ENCODE data around the gene MED31.
"Not testable (repeated sequence)": the region's sequence is repeated elsewhere in the genome, so short reads cannot be mapped to it uniquely, and the experiment has no call there.

The MED31 gene

DNA sequence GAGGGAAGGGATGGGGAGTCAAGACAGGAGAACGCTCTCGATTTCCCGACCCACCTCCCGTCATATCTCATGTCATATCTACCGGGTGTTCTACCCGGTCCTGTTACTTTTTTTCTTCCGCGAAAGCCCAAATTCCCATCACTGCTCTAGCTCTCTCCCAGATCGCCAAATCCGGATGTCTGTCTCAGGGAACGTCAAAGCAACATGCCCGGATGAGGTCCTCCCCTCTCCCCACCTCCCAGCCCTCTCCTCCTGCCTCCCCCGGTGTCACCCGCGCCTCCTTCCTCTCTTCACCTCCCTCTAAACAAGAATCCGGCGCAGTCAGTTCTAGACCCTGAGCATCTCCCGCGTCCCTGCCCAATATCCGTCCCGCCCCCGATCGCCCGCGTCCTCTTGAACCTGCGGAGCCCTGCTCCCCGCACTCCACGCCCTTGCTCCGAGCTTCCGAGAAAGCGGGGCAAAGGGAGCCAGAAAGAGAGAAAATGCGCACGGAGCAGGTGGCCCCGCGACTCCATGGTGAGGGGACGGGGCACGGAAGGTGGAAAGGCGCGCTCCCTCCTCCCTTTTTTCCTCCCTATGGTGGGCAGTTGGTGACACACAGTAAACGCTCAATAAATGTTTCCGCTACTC is 4.4 kb upstream of the MED31 start:
- DNase-seq (ENCODE audit: low read depth), result not testable (repeated sequence)

DNA sequence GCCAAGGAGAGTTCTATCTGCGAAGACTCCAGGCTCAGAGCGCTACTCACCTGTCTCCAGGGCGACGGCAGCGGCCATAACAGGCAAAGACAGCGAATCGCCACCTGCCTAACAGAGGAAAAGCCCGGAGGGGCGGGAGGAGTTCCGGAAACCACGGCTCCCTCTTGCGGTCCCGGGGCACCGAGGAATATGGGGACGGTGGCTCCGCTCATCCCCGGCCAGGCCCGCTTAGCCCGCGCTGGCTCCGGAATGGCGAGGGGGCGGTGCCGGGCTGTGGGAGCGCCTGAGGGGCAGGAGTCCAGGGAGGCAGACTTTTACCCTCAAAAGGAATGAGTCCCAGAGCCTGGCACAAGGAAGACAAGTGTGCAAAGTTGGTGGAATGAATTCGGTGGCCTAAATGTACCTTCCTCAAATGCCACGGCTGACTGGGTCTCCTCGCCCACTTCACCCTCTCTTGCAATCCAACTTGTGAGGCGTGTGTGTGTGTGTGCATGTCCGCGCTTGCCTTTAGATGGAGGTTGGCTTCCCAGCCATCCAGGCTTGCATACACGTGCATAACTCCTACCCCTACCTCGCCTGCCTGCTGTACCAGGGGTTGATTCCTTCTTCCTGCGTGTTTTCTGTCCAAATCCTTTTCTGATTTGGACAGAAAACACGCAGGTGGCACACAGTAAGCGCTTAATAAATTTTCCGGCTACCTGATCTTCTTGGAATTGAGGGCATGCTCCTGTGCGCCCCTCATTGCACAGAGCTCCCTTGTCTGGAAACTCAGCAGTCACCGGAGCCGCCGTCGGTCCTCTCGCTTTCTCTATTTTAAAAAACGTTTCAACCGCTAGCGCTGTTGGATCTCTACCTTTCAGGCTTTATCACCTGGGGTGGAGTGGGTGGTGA is 3.7 kb upstream of the MED31 start:
- no peak for DNase-seq (ENCODE audit: low read depth)

DNA sequence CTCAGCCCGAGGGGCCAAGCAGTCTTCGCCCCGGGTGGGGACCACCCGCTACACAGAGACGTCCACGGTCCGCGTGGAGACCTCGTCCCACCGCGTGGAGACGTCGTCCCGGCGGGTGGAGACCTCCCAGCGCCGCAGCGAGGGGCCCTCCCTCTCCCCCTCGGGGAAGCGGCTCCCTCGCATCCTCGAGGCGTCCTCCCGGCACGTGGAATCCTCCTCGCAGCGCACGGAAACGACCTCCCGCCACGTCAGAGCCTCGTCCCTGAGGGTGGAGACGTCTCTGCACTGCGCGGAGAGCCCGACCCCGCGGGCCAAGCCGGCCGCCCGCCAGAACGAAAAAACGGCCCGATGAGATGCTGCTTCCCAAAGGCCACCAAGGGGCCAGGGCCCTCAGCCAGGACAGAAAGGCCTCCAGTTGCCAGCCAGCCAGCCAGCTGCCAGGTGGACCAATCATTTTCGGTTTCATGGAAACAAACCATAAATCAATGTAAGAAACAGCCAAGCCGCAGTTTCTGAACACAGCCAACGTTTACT is 581 bp upstream of the MED31 start:
- no peak for DNase-seq (ENCODE audit: low read depth)

DNA sequence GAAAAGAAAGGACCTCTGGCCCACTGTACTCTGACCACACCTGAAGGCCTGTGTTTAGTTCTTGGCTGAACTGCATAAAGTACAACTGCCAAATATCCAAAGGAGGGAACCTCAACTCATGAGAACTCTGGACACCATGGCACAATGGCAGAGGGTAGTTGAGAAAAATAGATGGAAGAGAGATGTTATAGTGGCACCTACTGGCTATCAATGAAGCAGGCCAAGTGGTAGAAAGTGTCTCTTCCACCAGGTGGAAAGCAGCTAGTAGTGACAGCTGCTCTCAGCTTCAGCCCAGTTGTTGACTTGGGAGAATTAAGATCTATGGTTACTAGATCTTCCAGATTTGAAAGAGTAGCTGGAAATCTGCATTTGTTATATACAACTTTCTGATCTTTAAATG is 3.2 kb downstream of the MED31 start:
- no peak for DNase-seq (ENCODE audit: low read depth)

DNA sequence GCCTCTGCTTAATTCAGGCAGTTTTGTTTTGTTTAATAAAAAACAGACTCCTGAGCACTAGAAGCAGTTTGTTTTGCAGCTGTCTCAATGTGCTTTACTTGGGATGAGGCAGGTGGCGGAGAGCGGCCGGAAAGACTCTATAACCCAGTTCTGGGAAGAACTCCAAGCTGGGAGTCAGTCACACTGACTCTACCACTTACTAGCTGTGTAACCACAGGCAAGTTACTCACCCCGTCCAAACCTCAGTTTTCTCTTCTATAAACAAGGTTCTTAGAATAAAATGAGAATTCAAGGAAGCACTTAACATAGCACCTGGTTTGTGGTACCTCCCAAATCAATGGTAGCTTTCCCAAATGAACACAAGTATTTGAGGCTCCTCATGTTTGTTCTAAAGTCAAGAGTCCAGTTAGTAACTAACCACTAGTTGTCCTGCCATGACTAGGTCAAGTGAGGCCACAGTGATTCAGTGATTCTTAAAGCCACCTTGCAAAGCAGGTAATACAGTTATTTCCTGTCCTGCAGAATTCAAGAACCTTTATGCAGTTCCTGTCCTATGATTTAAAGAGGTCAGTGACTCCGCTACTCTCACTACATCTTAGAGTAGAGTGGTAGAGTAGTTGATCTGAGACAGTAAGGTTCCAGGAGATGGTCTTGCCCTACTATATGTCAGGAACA is 7.8 kb downstream of the MED31 start:
- no peak for DNase-seq (ENCODE audit: low read depth)

DNA sequence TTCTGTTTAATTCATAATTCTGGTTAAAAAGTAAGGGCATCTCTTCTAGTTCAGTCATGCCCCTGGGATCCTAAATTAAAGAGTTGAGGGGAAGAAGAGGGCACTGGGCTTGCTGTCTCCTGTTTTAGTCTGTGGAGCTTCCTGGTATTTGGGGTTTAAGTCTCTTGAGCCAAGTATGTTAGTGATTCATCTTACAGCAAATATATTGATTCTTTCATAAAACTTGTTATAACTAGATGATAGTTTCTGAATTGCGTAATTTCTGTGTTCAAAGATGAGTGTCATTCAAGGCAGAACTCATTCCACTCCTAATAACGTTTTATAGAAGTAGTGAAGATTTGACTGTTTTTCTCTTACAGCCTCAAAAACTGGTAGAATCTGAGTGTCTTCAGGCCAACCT is 8.8 kb downstream of the MED31 start:
- DNase-seq (ENCODE audit: low read depth), result no peak

DNA sequence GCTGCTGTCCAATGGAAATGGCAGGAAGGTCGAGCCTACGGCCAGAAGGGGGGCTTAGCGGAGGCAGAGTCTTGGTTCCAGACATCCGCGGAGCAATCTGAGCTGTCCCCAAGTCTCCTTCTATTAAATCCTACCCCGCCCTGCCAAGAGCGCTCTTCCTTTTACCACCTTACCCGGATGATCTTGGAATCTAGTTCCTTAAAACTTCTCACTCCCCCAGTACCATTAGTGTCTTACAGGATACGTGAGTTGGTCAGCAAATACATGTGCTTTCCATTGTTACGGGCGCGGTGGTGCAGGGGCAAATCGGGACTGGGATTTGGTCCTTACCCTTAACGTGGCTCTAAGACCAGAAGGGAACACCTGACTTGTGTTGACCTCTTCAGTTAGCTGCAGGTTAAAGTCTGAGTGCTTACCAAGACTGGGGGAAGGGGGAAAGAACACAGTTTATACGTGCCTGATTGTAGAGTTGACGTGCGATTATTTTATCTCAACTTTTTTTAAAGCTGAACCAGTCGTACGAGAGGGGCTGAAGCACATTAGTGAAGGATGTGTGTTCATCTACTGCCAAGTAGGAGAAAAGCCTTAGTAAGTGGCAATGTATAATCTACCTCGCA is 10.1 kb downstream of the MED31 start:
- no peak for DNase-seq (ENCODE audit: low read depth)

DNA sequence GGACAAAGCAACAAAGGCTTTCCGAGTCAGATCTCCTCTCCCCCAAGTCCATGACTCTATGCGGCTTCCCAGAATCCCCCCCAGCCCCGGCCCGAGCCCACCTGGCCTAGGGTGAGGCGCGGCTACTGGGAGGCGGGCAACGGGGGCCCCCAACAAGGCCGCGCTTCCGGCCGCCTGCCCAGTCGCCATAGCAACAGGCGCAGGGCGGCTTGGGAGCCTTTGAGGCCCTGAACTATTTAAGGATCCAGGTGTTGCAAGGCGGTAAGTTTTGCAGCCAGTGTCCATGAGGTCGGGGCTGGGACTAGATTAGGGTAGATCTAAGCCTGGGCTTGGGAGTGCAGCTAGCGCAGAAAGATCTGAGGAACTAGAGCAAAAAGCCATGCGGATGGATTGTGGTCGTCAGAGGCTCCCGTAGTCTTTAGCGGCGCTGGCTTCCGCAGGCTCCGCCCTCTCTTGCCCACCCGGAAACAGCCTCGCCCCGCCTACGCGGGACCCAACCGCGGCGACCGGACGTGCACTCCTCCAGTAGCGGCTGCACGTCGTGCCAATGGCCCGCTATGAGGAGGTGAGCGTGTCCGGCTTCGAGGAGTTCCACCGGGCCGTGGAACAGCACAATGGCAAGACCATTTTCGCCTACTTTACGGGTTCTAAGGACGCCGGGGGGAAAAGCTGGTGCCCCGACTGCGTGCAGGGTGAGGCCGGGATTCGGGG is 10.7 kb downstream of the MED31 start, which contains the start of the genes KIAA0753 and TXNDC17:
TSS of gene KIAA0753 (minus strand) at position 176 of the 711 bp plus-strand sequence. CDS start 5,608 bp downstream, outside the sequence.
TSS of gene TXNDC17 (plus strand) at position 525 of the 711 bp plus-strand sequence. CDS start at position 548, 23 bp downstream.
- DNase-seq (ENCODE audit: low read depth), result peak; percentile 91

DNA sequence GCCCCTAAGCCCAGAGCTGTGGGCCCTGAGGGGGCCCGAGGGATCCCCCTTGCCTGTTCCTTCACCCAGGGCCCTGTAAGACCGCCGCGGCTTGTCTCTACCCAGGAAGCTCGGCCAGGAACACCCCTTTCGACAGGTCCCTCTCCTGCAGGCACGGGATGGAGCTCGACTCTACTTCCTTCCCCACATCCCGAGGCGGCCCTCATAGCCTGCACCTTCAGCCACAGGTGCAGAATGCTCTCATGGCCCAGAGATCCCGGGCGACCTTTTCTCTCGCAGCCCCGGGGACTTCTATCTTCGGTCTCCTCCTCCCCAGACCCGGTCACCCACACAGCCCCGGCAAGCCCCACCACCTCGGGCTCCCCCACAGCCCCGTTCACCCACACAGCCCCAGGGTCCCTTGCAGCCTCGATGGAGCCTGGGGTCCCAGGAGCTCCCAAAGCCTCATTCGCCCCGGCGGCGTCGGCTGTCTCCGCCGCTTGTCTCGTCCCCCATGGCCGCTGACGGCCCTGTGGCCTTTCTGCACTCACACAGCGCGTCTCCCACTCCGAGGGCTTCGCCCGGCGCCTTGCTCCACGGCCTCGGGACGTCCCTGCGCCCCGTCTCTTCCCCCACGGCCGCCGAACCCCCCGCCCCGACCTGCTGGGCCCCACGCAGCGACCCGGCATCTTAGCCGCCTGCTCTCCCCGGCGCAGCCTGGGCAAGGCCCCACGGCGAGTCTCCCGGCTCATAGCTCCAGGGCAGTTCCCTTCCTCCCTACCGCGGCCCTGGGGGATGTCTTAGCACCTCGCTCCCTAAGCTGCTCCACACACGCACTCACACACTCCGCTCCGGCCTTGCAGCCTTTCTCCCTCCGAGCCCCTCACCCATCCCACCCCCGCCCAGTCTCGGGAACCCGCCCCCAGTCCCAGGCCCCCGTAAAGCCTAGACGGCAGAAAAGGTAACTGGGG is 11.5 kb downstream of the MED31 start:
- no peak for DNase-seq (ENCODE audit: low read depth)

DNA sequence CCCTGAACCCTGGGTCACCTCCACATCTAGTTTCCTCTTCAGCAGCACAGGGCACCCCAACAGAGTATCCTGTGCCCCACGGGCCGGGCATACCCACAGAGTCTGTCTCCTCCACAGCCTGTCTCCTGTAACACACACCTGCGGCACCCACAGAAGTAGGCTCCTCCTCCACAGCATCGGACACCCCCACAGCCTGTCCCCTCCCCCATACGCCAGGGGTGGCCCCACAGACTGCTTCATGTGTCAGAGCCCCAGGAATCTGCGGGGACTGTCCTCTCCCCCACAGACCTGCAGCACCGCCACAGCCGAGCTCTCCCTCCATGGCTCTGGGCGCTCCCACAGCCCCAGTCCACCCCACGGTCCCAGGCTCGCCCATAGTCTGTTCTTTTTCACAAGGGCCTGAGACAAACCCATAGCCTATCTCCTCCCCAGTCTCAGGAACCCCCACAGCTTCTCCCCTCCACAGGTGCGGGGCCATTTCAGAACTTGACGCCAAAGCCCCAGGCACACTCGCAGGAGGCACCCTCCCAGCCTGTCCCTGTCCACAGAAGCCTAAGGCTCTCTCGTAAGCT is 12.3 kb downstream of the MED31 start:
- DNase-seq (ENCODE audit: low read depth), result no peak

DNA sequence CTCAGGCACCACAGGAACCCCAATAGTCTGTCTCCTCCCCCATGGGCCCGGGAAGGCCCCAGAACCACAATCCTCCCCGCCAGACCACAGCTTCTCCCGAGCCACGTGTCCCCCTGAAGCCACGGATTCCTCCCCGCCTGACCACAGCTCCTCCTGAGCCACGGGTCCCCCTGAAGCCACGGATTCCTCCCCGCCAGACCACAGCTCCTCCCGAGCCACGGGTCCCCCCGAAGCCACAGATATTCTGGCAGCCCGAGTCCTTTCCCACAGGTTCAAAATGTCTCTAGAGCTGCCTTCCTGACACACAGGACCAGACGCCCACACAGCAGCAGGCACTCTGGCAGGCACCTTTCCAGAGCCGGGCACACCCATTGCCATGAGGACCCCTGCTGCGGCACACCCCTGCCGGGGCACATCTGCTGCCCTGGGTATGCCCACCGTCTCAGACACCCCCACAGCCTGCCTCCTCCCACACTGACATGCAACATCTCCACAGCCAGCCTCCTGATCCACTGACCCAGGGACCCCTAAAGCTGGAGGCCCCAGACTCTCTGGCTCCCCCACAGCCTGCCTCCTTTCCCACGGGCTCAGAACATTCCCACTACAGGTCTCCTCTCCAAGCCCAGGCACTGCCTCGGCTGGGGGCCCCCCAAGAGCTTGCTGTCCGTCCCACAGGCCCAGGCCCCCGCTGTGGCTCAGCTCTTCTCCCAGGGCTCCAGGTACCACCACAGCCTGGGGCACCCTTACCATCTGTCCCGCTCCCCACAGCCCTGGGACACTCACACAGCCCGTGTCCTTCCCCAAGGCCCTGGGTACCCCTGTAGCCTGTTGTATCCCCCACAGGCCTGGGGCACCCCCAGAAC is 13.1 kb downstream of the MED31 start:
- DNase-seq (ENCODE audit: low read depth), result no peak

DNA sequence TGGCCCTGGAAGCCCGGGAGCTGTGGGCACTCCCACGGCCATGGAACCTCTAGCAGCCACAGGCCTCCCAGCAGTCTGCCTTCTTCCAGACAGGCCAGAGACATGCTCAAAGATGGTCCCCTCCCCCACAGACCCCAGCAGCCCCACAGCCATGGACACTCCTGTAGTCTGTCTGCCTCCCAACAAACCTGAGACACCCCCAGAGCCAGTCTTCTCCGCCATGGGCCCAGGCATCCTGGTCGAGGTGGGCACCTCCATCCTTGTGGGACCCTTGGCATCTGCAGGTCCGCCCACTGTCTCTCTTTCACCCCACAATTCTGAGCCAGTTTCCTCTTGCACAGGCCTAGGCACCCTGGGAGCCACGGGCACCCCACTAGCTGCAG is 14.0 kb downstream of the MED31 start:
- DNase-seq (ENCODE audit: low read depth), result no peak

DNA sequence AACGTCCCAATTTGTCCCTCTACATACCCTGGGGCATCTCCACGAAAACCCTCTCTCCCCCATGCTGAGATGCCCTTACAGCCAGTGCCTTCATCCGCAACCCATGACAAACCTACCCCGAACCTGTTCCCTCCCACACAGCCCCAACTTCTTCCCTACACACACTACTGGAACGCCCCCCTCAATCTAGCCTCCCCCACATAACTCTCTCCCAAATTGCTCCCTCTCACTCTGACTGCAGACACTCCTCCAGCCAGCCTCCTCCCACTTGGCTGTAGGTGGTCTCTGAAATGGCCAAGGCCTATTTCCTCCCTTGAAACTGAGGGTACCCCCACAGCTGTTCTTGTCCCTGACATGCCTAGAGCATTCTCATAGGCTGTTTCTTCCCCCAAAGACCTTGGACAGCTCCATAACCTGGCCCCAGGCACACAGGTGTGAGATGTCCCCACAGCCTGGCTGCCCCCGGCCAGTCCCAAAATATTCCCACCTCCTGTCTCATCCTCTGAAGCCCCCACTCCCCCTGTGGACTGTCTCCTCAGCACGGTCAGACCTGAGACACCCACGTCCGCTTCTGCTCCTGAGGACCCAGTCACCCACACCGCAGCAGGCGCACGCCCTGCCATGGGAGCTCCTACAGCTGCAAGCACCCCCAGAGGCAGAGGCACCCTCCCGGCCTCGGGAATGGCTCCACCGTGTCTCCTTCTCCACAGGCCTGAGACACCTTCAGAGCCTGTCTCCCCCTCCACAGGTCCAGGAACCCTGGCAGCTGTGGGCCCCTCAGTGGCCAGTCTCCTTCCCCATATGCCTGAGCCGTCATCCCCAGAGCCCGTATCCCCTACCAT is 14.6 kb downstream of the MED31 start:
- DNase-seq (ENCODE audit: low read depth), result no peak

DNA sequence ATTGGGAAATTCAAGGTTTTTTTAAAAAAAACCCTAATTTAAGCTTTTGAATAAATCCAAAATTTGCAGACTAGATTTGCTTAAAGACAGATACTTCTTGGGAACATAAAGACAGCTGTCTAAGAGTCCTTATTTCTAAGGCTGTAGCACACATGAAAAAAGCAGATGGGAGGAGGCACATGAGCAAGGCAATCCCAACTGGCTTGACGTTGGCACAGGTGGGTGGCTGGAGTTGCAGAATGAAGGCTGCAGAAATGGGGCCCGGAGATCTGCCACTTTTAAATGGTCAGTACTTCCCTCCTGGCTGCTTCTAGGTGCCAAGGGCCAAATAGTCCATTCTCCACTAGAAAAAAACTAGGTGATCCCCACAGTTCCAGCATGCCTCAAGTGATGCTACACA is 15.3 kb downstream of the MED31 start:
- no peak for DNase-seq (ENCODE audit: low read depth)

DNA sequence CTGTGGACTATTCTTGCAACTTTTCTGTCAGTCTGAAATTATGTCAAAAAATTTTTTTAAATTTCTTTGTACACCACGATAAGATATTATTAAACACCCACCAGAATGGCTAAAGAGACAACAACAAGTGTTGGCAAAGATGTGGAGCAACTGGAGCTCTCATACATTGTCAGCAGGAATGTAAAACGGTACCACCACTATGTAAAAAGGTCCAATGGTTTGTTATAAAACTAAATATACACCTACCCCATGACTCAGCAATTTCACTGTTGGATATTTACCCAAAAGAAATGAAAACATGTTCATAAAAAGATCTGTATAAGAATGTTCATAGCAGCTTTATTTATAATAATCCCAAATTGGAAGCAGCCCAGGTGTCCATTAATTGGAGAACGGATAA is 18.1 kb downstream of the MED31 start:
- DNase-seq (ENCODE audit: low read depth), result no peak

DNA sequence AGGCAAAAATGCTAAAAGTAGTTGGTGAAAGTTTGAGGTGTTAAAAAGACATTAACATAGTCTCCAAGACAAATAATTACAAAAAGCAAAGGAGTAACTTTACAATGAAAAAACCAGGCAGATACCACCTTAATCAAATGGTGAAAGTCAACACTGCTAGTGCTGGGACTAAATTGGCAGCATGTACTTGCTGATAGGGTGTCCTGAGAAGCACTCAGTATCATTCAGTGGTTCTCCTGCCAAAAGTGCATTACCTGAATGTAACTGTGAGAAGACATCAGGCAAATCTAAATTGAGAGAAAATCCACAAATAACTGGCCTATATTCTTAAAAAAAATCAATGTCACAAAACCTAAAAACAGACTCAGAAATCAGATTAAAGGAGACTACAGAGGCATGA is 18.9 kb downstream of the MED31 start:
- DNase-seq (ENCODE audit: low read depth), result no peak

DNA sequence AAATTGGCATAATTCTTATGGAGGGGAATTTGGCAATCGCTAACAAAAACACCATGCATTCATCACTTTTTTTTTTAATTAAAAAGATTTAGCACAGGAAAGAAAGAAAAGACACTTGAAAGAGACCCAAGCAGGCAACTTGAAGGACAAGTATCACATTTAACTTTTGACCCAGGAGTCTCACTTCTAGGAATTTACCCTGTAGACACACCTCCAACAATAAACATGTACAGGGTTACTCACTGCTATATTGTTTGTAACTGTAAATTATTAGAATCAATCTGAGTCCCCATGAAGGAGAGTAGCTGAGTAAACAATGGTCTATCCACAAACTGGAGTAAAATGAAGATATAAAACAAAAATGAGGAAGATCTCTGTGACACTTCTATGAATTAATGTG is 21.0 kb downstream of the MED31 start:
- DNase-seq (ENCODE audit: low read depth), result no peak

DNA sequence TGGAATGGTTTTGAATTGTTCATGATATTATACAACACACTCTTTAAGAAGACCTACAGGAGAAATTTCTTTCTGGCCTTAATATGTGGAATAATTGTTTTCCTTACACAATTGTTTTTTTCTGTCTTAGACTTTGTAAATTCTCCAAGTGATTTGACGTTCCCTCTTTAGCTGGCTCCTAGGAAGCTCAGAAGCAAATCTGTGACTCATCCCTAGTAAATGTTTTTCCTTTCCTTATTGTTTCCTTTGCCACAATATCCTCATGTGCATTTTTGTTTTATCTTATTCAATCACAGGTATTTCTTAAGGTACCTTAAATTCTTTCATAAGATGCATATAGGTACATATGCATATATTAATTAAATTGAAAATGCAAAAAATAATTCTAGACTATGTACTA is 24.4 kb downstream of the MED31 start:
- DNase-seq (ENCODE audit: low read depth), result no peak
